IPS-20b (cell line): ENCODE measurements around the gene DHX29.

Source experiments
- H3K27ac ChIP-seq: one replicate; pipeline ENCODE4 v1.5.1; 2013; ENCODE audit warnings: low read length
- H3K27me3 ChIP-seq: 2 replicates; pipeline ENCODE4 v1.6.1; 2013; ENCODE audit warnings: mild to moderate bottlenecking, low read length, inconsistent platforms; ENCODE audit not compliant: insufficient read depth
- H3K36me3 ChIP-seq: 2 replicates; pipeline ENCODE4 v1.6.1; 2013; ENCODE audit warnings: low read depth, mild to moderate bottlenecking, inconsistent platforms, low read length, moderate library complexity; ENCODE audit not compliant: insufficient read depth
- H3K4me1 ChIP-seq: 2 replicates; pipeline ENCODE4 v1.6.1; 2013; ENCODE audit warnings: mild to moderate bottlenecking, control low read depth, inconsistent platforms, low read length, moderate library complexity; ENCODE audit not compliant: insufficient read depth
- H3K4me3 ChIP-seq: 2 replicates; pipeline ENCODE4 v1.5.1; 2013; ENCODE audit warnings: mild to moderate bottlenecking, low read length, inconsistent platforms
- H3K9ac ChIP-seq: 2 replicates; pipeline ENCODE4 v1.6.1; 2013; ENCODE audit warnings: low read depth, mild to moderate bottlenecking, inconsistent platforms, low read length, moderate library complexity
- H3K9me3 ChIP-seq: 2 replicates; pipeline ENCODE4 v1.6.1; 2013; ENCODE audit warnings: mild to moderate bottlenecking, low read depth, low read length, inconsistent platforms; ENCODE audit not compliant: insufficient read depth

DHX29 gene

GRCh38 chr5:55219770-55220169, 87.7 kb downstream of the DHX29 start:
- Histone ChIP-seq H3K27ac (no peak overlapping the region), H3K4me3 (peak overlapping the region; percentile 68; the same call in 1 of the 2 replicates), H3K27me3 (peaks cover 78% of the 10 kb centered on the region), H3K36me3 (no peaks in the 10 kb centered on the region), H3K9ac (no peak overlapping the region), H3K4me1 (peaks cover 3% of the 10 kb centered on the region; the same call in 1 of the 2 replicates), H3K9me3 (peaks cover 6% of the 10 kb centered on the region; the same call in 1 of the 2 replicates)

GRCh38 chr5:55218967-55219366, 88.5 kb downstream of the DHX29 start:
- Histone ChIP-seq H3K4me1 (peaks cover 3% of the 10 kb centered on the region; the same call in 1 of the 2 replicates), H3K36me3 (no peaks in the 10 kb centered on the region), H3K4me3 (no peak overlapping the region), H3K9me3 (peaks cover 6% of the 10 kb centered on the region; the same call in 1 of the 2 replicates), H3K9ac (no peak overlapping the region), H3K27ac (no peak overlapping the region), H3K27me3 (peaks cover 76% of the 10 kb centered on the region)

DNA sequence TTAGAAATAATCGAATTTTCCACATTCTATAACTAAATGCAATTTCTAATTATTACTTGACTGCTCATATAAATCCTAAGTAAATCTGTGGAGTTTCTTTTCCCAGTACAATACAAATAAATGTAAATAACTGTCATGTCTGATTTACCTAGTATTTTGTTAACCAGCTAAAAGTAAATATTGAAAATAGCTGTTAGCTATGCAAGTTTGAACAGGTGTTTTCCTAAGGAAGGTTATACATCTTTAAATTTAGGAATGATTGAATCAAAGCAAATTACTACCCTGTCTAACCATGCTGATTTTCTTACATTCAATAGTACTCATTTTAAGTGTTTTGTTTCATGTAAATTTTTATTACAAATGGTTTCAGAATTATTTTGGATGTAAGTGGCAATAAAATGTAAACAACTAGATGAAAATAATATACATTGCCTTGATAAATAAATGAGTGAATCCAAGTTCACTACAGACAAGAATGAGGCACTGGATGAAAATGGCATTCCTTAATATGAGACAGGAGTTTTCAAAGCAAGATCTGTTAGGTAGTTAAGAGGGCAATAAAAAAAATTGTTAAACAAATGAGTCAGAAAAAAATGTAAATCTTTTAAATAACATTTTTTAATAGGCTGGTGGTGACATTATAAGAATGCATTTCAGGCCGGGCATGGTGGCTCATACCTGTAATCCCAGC, 96.2 kb downstream of the DHX29 start:
- Histone ChIP-seq H3K9ac (no peak overlapping the region), H3K36me3 (no peaks in the 10 kb centered on the region), H3K27me3 (peaks cover 10% of the 10 kb centered on the region; the same call in 1 of the 2 replicates), H3K27ac (no peak overlapping the region), H3K4me1 (no peaks in the 10 kb centered on the region), H3K4me3 (no peak overlapping the region), H3K9me3 (no peaks in the 10 kb centered on the region)
